HEK293 (cell line): Measurements from ENCODE around the gene PBX3.

Source experiments
- BCL11B ChIP-seq: fragments of 450-650 bp; formaldehyde crosslinking; IDR thresholded peaks from 2 replicates; pipeline ENCODE4 v1.5.1; 2016; ENCODE audit warnings: low read depth, missing biosample characterization, missing genetic modification characterization
- KLF9 ChIP-seq: fragments of 450-650 bp; formaldehyde crosslinking; IDR thresholded peaks from 2 replicates; pipeline ENCODE4 v1.5.1; 2016; ENCODE audit warnings: missing biosample characterization, missing genetic modification characterization, low read depth
- PRDM1 ChIP-seq: fragments of 450-650 bp; formaldehyde crosslinking; IDR thresholded peaks from 2 replicates; pipeline ENCODE4; 2016; ENCODE audit warnings: missing biosample characterization, missing genetic modification characterization
- REPIN1 ChIP-seq: fragments of 450-650 bp; formaldehyde crosslinking; IDR thresholded peaks from 2 replicates; pipeline ENCODE4 v1.5.1; 2017; ENCODE audit warnings: missing biosample characterization, missing genetic modification characterization, low read depth
- SALL2 ChIP-seq: fragments of 450-650 bp; formaldehyde crosslinking; IDR thresholded peaks from 2 replicates; pipeline ENCODE4 v1.5.0; 2017; ENCODE audit warnings: missing biosample characterization, mild to moderate bottlenecking, missing genetic modification characterization, borderline replicate concordance
- ZNF449 ChIP-seq: fragments of 450-650 bp; formaldehyde crosslinking; IDR thresholded peaks from 2 replicates; pipeline ENCODE4 v1.5.1; 2017; ENCODE audit warnings: missing biosample characterization, mild to moderate bottlenecking, missing genetic modification characterization, moderate library complexity
- ZNF48 ChIP-seq: fragments of 450-650 bp; formaldehyde crosslinking; IDR thresholded peaks from 2 replicates; pipeline ENCODE4 v1.5.1; 2016; ENCODE audit warnings: missing biosample characterization, missing genetic modification characterization
- ZNF670 ChIP-seq: fragments of 450-650 bp; formaldehyde crosslinking; IDR thresholded peaks from 2 replicates; pipeline ENCODE4 v1.5.1; 2016; ENCODE audit warnings: missing biosample characterization, missing genetic modification characterization, low read depth
- TF ChIP-seq, protein P1 (sequence below): fragments of 450-650 bp; IDR thresholded peaks from 2 replicates; pipeline ENCODE4 v1.5.1; 2018; ENCODE audit warnings: missing biosample characterization, mild to moderate bottlenecking, missing genetic modification characterization
- TF ChIP-seq, protein P2 (sequence below): fragments of 450-650 bp; formaldehyde crosslinking; IDR thresholded peaks from 2 replicates; pipeline ENCODE4 v1.5.1; 2016; ENCODE audit warnings: missing biosample characterization, missing genetic modification characterization
- TF ChIP-seq, protein P3 (sequence below): fragments of 450-650 bp; formaldehyde crosslinking; IDR thresholded peaks from 2 replicates; pipeline ENCODE4 v1.5.1; 2017; ENCODE audit warnings: missing biosample characterization, missing genetic modification characterization
- TF ChIP-seq, protein P4 (sequence below): fragments of 450-650 bp; formaldehyde crosslinking; IDR thresholded peaks from 2 replicates; pipeline ENCODE4 v1.5.1; 2017; ENCODE audit warnings: missing biosample characterization, missing genetic modification characterization

- TF ChIP-seq ZNF670 (tag by site-specific recombination): no peak
- TF ChIP-seq, protein P1, sequence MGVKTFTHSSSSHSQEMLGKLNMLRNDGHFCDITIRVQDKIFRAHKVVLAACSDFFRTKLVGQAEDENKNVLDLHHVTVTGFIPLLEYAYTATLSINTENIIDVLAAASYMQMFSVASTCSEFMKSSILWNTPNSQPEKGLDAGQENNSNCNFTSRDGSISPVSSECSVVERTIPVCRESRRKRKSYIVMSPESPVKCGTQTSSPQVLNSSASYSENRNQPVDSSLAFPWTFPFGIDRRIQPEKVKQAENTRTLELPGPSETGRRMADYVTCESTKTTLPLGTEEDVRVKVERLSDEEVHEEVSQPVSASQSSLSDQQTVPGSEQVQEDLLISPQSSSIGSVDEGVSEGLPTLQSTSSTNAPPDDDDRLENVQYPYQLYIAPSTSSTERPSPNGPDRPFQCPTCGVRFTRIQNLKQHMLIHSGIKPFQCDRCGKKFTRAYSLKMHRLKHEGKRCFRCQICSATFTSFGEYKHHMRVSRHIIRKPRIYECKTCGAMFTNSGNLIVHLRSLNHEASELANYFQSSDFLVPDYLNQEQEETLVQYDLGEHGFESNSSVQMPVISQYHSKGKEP: peak; percentile 14; the same call in 1 of the 2 replicates
- TF ChIP-seq BCL11B (tag by site-specific recombination): no peak
- TF ChIP-seq, protein P2, sequence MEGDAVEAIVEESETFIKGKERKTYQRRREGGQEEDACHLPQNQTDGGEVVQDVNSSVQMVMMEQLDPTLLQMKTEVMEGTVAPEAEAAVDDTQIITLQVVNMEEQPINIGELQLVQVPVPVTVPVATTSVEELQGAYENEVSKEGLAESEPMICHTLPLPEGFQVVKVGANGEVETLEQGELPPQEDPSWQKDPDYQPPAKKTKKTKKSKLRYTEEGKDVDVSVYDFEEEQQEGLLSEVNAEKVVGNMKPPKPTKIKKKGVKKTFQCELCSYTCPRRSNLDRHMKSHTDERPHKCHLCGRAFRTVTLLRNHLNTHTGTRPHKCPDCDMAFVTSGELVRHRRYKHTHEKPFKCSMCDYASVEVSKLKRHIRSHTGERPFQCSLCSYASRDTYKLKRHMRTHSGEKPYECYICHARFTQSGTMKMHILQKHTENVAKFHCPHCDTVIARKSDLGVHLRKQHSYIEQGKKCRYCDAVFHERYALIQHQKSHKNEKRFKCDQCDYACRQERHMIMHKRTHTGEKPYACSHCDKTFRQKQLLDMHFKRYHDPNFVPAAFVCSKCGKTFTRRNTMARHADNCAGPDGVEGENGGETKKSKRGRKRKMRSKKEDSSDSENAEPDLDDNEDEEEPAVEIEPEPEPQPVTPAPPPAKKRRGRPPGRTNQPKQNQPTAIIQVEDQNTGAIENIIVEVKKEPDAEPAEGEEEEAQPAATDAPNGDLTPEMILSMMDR (tag by site-specific recombination): no peak
- no peak; the same call in 1 of the 2 replicates for TF ChIP-seq ZNF449 (tag by site-specific recombination)
- no peak for TF ChIP-seq REPIN1 (tag by site-specific recombination)
- no peak for TF ChIP-seq ZNF48 (tag by site-specific recombination)
- TF ChIP-seq, protein P3, sequence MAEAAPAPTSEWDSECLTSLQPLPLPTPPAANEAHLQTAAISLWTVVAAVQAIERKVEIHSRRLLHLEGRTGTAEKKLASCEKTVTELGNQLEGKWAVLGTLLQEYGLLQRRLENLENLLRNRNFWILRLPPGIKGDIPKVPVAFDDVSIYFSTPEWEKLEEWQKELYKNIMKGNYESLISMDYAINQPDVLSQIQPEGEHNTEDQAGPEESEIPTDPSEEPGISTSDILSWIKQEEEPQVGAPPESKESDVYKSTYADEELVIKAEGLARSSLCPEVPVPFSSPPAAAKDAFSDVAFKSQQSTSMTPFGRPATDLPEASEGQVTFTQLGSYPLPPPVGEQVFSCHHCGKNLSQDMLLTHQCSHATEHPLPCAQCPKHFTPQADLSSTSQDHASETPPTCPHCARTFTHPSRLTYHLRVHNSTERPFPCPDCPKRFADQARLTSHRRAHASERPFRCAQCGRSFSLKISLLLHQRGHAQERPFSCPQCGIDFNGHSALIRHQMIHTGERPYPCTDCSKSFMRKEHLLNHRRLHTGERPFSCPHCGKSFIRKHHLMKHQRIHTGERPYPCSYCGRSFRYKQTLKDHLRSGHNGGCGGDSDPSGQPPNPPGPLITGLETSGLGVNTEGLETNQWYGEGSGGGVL (tag by site-specific recombination): peak; percentile 20; the same call in 1 of the 2 replicates
- no peak for TF ChIP-seq SALL2 (tag by site-specific recombination)
- TF ChIP-seq, protein P4, sequence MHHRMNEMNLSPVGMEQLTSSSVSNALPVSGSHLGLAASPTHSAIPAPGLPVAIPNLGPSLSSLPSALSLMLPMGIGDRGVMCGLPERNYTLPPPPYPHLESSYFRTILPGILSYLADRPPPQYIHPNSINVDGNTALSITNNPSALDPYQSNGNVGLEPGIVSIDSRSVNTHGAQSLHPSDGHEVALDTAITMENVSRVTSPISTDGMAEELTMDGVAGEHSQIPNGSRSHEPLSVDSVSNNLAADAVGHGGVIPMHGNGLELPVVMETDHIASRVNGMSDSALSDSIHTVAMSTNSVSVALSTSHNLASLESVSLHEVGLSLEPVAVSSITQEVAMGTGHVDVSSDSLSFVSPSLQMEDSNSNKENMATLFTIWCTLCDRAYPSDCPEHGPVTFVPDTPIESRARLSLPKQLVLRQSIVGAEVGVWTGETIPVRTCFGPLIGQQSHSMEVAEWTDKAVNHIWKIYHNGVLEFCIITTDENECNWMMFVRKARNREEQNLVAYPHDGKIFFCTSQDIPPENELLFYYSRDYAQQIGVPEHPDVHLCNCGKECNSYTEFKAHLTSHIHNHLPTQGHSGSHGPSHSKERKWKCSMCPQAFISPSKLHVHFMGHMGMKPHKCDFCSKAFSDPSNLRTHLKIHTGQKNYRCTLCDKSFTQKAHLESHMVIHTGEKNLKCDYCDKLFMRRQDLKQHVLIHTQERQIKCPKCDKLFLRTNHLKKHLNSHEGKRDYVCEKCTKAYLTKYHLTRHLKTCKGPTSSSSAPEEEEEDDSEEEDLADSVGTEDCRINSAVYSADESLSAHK (tag by site-specific recombination): peak; percentile 93
- TF ChIP-seq PRDM1: peak; percentile 22; the same call in 1 of the 2 replicates
- no peak for TF ChIP-seq KLF9 (tag by site-specific recombination)
Observed at GRCh38 chr9:125904155-125904851, 157.1 kb downstream of the PBX3 start.
